Measurements from ENCODE around the gene GRID2.

GRCh38 chr4:93103042-93103441, 799.3 kb downstream of the GRID2 start:
- TF ChIP-seq CTCF (IDR thresholded peaks at IDR 0.05) (no peak), POLR2A (IDR thresholded peaks at IDR 0.05) (no peak)
